ENCODE measurements around the gene TSPEAR.
"Not testable (repeated sequence)": the region's sequence is repeated elsewhere in the genome, so short reads cannot be mapped to it uniquely, and the experiment has no call there.

Gene TSPEAR

GRCh38 chr21:44700101-44701022 lies 11.0 kb downstream of the TSPEAR start:
- no peak for DNase-seq

DNA sequence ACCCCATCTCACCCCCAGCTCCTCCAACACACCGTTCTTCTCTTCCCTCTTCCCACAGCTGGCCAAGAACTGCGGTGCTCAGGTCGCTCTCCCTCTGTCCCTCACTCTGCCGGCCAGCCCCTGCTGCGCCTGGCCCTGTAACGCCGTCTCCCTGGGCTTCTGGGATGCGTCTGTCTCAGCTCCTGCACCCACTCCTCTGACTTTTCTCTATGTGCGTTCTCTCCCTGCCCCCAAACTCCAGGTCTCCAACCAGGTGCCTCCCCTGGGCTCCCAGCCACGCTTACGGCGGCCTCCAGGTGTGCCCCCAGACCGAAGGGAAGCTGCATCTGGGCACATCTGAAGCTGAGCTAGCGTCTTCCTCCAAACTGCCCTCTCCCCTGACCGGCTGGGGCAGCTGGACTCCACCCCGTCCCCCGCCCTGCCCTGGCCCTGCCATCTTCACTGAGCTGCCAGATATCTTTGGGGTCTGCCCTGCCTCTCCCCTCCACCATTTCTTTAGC lies 11.8 kb downstream of the TSPEAR start:
- DNase-seq = no peak

DNA sequence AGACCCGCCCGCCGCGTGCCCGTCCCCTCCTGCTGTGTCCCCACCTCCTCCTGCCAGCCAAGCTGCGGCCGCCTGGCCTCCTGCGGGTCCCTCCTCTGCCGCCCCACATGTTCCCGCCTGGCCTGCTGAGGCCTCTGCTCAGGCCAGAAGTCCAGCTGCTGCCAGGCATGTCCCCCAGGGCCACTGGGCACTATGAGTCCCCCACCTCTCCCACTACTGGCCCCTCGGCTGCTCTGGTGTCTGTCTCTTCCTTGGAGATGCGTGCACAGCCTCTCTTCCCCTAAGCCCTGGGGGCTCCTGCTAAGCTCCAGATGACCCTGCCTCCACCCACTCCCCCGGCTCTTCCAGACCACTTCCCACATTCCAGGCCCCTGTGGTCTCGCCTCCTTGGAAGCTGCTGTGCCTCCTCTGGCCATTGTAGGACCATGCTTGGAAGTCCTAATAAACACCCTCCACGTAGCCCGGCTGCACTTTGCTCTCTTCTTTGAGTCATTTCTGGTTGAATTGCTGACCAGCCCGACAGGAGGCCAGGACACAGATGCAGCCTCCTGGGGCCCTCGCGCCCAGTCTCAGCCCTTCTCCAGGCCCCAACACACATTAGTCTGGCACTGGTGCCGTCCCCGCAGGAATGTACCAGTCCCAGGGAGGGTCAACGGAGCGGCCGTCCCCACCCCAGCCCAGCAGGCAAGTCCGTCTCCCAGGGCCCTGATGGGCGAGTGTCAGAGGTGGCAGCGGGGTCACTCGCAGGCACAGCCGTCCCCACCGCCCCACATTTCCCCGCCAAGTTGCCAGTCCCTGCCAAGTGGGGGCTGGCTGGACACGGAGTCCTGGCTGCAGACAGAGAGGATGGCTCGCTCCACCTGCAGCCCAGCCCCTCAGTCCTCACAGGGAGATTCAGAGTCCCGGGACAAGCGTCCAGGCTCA lies 13.3 kb downstream of the TSPEAR start:
- DNase-seq = no peak

DNA sequence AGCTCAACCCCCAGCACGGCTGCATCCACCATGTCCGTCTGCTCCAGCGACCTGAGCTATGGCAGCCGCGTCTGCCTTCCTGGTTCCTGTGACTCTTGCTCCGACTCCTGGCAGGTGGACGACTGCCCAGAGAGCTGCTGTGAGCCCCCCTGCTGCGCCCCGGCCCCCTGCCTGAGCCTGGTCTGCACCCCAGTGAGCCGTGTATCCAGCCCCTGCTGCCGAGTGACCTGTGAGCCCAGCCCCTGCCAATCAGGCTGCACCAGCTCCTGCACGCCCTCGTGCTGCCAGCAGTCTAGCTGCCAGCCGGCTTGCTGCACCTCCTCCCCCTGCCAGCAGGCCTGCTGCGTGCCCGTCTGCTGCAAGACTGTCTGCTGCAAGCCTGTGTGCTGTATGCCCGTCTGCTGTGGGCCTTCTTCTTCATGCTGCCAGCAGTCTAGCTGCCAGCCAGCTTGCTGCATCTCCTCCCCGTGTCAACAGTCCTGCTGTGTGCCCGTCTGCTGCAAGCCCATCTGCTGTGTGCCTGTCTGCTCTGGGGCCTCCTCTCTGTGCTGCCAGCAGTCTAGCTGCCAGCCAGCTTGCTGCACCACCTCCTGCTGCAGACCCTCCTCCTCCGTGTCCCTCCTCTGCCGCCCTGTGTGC lies 14.1 kb downstream of the TSPEAR start, which contains the start of gene KRTAP10-12:
TSS of gene KRTAP10-12 (plus strand) at position 1 of the 639 bp plus-strand sequence. CDS start at position 31, 30 bp downstream.
- not testable (repeated sequence) for DNase-seq

DNA sequence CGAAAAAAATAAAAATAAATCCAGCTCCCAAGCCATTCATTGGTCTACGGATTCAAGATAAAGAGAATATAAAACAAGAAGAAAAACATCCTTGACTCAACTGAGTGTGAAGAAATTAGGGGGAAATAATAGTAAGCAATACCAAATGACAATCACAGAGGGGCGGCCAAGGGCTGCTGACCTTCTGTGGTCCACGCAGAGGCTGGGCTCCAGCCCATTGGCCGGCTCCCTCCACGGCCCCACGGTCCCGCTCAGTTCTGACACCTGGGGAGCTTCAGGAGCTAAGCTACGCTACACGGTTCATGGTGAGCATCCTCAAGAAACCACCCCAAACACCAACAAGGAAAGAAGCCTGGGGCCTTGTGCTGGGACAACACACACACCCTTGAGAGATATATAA lies 14.8 kb downstream of the TSPEAR start:
- no peak for DNase-seq

GRCh38 chr21:44695641-44696040 lies 15.7 kb downstream of the TSPEAR start:
- DNase-seq = no peak

DNA sequence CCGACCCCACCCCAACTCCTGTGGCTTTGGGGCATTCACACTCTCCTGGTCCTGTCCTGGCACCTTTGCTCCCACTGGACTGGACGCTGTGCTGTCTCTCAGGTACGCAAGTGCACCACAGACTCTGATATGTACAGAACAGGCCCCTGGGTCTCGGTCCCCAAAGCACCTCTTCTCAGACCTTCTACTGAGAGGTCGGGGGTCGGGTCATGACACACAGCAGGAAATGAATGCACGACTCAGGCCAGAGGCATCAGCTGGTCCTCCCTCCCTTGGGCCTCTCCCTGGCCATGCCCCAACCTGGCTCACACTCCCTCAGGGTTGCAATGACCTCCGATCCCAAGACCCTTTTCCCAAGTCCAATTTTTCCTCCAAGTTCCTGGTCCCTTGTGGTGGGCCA lies 16.2 kb downstream of the TSPEAR start:
- no peak for DNase-seq

GRCh38 chr21:44694776-44695175 lies 16.6 kb downstream of the TSPEAR start:
- DNase-seq = no peak

GRCh38 chr21:44692798-44693512 lies 18.4 kb downstream of the TSPEAR start:
- DNase-seq = no peak

DNA sequence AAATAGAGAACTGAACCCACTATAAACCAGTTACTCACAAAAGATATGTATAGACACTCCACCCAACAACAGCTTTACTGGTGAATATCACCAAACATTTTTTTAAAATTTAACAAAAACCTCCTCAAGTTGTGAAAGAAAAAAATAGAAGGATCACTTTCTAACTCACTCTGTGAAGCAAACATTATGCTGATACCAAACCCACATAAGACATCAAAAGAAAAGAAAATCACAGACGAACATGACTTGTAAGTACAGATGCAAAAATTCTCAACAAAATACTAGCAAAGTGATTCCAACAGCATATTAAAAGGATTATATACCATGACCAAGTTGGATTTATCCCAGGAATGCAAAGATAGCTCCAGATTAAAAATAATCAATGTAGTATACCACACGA lies 19.7 kb downstream of the TSPEAR start:
- no peak for DNase-seq

DNA sequence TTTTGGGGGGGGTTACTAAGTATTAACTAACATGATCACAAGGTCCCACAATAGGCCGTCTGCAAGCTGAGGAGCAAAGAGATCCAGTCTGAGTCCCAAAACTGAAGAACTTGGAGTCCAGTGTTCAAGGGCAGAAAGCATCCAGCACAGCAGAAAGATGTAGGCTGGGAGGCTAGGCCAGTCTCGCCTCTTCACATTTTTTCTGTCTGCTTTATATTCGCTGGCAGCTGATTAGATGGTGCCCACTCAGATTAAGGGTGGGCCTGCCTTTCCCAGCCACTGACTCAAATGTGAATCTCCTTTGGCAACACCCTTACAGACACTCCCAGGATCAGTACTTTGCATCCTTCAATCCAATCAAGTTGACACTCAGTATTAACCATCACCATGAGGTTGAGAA lies 21.6 kb downstream of the TSPEAR start:
- not testable (repeated sequence) for DNase-seq

DNA sequence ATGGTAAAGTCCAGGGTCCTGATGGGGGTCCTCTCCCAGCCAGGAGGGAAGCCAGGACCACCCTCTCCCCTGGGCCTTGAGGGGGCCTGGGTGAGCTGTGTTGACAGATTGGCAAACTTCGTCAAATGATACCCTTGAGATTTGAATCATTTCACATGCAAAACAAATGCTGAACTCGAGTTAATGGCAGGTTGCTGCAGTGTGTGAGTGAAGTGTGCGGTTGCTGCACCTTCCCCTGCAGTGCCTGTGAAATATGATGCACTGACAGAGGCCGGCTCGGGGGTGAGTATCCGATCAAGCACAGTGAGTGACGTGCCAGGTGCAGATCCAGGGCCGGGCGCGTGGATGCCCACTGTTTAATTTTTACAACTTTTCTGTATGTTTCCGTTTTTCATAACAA lies 23.7 kb downstream of the TSPEAR start:
- DNase-seq = no peak

DNA sequence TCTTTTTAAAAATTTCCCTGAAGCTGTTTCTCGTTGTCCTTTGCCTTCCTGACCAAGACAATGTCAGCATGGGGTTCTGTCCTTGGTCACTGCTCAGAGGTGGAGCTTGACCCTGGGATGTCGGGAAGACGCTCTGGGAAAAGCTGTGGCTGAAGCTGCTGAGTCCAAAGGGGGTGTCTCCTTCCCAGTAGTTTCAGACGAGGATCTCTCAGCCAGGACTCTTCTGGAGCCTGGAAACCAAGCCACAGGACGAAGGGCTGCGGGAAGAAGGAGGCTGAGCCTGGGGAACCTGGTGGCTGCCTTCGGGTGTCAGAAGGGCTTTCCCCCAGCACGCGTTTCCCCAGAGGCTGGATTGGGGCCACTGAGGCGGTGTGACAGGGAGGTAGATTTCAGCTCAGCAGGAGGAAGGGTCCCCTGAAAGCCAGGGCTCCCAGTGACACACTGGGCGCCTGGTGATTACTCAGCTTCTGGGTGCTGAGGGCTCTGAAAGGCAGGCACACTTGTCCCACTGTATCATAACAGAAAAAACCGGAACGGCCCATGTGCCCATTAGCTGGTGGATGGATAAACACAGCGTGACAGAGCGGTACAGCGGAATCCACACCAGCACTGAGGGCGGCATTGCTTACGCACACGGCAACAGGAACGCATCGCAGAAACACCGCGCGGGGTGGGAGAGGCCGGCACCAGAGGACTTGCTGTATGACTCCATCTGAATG lies 24.4 kb downstream of the TSPEAR start:
- DNase-seq = no peak

DNA sequence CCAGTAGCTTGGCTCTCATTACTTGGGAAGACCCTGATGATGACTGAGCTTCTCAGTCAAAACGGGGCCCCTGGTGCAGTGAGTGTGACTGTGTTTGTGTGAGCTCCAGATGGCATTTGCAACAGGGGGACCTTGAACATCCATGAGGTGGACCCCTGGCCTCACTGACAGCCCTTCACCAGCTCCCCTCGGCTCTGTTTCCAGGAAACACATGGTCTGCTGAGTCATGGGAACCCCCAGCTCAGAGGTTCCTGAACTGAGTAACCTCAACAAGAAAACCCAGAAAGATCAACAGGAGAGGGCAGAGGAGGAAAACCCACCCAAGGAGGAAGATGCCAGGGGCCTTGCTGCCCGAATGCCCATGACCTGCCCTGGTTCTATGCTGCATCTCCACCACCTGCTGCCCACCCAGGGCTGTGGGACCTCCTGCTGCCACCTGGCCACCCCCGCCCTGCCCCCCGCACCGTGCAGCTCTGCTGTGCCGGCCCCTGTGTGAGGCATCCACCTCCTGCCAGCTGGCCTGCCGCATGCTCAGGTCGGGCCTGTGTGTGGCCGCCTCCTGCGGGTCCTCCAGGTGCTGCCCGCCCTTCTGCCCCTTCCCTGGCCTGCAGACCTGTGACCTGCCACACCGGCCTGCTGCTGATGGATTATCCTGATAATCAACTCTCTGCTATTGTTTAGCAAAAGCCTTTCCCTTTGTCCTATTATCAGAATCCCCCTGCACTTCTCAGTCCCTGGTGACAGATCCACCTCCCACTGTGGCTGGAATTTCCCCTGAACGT lies 25.2 kb downstream of the TSPEAR start:
- no peak for DNase-seq

- not testable (repeated sequence) for DNase-seq
These were observed 26.3 kb downstream of the TSPEAR start for GRCh38 chr21:44685050-44685449.

GRCh38 chr21:44684483-44684882 lies 26.9 kb downstream of the TSPEAR start:
- DNase-seq = no peak

DNA sequence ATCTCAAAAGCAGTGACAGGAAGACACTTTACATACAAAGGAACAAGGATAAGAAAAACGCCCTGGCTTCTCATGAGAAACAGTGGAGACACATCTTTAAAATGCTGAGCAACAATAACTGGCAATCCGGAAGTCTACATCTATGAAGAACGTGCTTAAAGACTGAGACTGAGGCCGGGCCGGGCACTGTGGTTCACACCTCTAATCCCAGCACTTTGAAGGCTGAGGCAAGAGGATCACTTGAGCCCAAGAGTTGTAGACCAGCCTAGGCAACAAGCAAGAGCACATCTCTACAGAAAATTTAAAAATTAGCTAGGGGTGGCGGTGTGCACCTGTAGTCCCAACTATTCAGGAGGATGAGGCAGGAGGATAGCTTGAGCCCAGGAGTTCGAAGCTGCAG lies 27.3 kb downstream of the TSPEAR start:
- no peak for DNase-seq

- DNase-seq = no peak
These were observed 28.7 kb downstream of the TSPEAR start for GRCh38 chr21:44682580-44683151.

DNA sequence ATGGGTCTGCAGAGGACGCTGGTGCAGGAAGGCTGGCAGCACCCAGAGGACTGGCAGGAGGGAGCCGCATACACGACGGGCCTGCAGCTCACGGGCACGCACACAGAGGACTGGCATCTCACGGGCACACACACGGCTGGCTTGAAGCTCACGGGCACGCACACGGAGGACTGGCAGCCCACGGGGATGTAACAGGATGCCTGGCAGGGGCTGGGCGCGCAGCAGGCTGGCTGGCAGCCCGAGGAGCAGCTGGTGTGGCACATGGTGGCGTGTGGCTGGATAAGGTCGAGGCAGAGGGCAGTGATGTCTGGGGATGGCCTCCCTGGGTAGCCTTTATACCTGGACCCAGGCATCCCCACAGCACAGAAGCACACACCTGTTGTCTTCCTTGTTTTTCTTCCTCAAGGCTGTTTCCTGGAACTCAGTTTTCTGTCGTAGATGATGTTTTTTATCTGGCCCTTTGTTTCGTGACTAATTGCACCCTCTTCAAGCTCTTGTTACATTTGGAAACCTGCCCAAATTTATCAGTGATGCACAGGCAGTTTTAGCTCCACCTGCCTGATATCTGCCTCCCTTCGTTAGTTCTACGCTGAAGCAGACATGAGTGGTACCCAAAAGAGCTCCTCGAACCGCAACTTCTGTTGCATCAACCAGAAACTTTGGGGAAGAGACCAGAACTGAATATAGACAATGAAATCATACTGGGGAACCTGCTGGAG lies 29.4 kb downstream of the TSPEAR start, which contains the start of gene KRTAP12-1:
TSS of gene KRTAP12-1 (minus strand) at position 303 of the 719 bp plus-strand sequence. CDS start at position 263, 40 bp downstream.
- peak; percentile 51 for DNase-seq
